Thoracic aorta (tissue), 2 donors: ENCODE measurements around the gene KRTAP12-1. TPM values are rescaled to one million over a fixed set of nuclear protein-coding genes. Genes with fewer than 3 reads are reported as not detected.

Experiments
- ATAC-seq: fragments of 150-250 bp; one replicate; pipeline ENCODE4 v1.8.0; 2017; ENCODE audit warnings: low read depth; ENCODE audit not compliant: insufficient number of reproducible peaks, low FRiP score
- DNase-seq: peaks from one replicate; pipeline ENCODE4 v3.0.0-alpha.2; 2020; ENCODE audit warnings: low spot score
- H3K27ac ChIP-seq, 2 donors: fragments of 200-600 bp; sonication (generic); 1 replicate in 1 of 2; 2 replicates in 1 of 2; pipeline ENCODE4 v1.5.1; 2016; ENCODE audit warnings: mild to moderate bottlenecking in 2 of 2, moderate library complexity in 2 of 2
- H3K27me3 ChIP-seq: fragments of 200-600 bp; sonication (generic); replicated peaks from 2 replicates; pipeline ENCODE4 v1.6.0; 2016; ENCODE audit warnings: mild to moderate bottlenecking; ENCODE audit not compliant: insufficient read depth
- H3K36me3 ChIP-seq: fragments of 200-600 bp; sonication (generic); one replicate; pipeline ENCODE4 v1.5.1; 2016
- H3K4me1 ChIP-seq, 2 donors: fragments of 200-600 bp; sonication (generic); 1 replicate in 1 of 2; 2 replicates in 1 of 2; pipeline versions ENCODE4 v1.5.1 to v1.6.0; 2016; ENCODE audit warnings: low read depth in 2 of 2, mild to moderate bottlenecking in 1 of 2; ENCODE audit not compliant: control insufficient read depth in 1 of 2
- H3K4me3 ChIP-seq: fragments of 200-600 bp; sonication (generic); 2 replicates; pipeline ENCODE4 v1.5.1; 2016; ENCODE audit warnings: mild to moderate bottlenecking
- H3K9me3 ChIP-seq: fragments of 200-600 bp; sonication (generic); 2 replicates; pipeline ENCODE4 v1.5.1; 2016
- CTCF ChIP-seq: fragments of 200-600 bp; sonication (generic); IDR thresholded peaks from one replicate; pipeline ENCODE4 v1.5.1; 2019; ENCODE audit warnings: antibody characterized with exemption
- total RNA-seq, 2 donors: library from RNA; depleted of rRNA; stranded (reverse); fragments of >200 nt; gene quantifications; one replicate each; pipeline versions ENCODE4 v1.1.0 to v1.2.3, GENCODE V29; 2016

KRTAP12-1 gene
- total RNA-seq, 2 donors from 2014 or later, result not detected

GRCh38 chr21:44708866-44709425, 27.0 kb upstream of the KRTAP12-1 start:
- ATAC-seq (no peak), DNase-seq (no peak)
- peaks cover 10% of the 10 kb centered on the region for H3K27me3 ChIP-seq
- H3K4me1 ChIP-seq, result no peaks in the 10 kb centered on the region
- H3K9me3 ChIP-seq, result no peaks in the 10 kb centered on the region
- TF ChIP-seq CTCF, result no peak
- peak overlapping the region; percentile 36 for H3K4me3 ChIP-seq
- no peak overlapping the region for H3K27ac ChIP-seq
- H3K36me3 ChIP-seq, result no peaks in the 10 kb centered on the region

GRCh38 chr21:44708213-44708865, 26.4 kb upstream of the KRTAP12-1 start:
- ATAC-seq, result no peak
- no peak overlapping the region for H3K27ac ChIP-seq
- H3K4me1 ChIP-seq, result no peaks in the 10 kb centered on the region
- TF ChIP-seq CTCF, result no peak
- no peak overlapping the region for H3K4me3 ChIP-seq
- H3K36me3 ChIP-seq, result no peaks in the 10 kb centered on the region
- no peak for DNase-seq
- no peaks in the 10 kb centered on the region for H3K9me3 ChIP-seq
- peaks cover 10% of the 10 kb centered on the region for H3K27me3 ChIP-seq

DNA sequence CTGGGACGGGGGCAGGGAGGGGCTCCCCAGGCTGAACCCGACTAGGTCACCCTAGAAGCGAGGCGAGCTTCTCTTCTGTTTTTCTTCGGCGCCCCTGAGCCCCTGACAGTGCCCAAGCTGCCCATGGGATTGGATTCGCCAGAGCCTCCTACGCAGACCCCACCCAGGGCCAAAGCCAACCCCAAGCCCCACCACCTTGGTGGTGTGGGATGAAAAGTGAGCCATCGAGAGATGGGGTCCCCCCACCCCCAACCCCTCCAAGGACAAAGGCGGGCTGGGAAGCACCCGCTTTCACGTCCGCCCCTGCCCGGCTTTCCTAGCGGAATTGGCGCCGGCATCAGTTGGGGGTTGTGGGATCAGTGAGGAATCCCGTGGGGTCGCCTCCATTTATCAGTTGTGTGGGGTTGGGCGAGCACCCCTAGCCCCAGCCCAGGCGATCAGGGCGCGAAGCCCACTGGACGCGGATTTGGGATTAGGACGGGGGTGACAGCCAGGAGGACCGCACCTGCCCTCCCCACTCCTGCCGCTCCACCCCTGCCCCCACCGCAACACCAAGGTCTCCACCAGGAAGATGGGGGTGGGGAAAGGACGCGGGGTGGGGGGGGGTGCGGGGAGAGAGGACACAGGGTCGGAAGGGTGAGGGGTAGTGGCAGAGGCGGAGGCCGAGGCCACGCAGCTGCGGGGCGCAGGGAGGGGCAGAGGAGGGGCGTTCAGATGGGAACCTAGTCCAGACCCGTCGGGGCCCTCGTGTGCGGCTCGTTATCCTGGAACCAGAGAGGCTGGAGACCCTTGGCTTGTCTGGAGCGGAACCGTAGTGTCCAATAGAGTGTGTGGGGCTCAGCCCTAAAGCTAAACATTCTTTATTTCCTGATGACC, 25.0 kb upstream of the KRTAP12-1 start:
- Histone ChIP-seq H3K27me3 (peaks cover 10% of the 10 kb centered on the region), H3K36me3 (no peaks in the 10 kb centered on the region), H3K4me3 (no peak overlapping the region), H3K9me3 (no peaks in the 10 kb centered on the region), H3K27ac (no peak overlapping the region), H3K4me1 (no peaks in the 10 kb centered on the region)
- ATAC-seq (no peak), DNase-seq (no peak)
- TF ChIP-seq CTCF, result no peak

DNA sequence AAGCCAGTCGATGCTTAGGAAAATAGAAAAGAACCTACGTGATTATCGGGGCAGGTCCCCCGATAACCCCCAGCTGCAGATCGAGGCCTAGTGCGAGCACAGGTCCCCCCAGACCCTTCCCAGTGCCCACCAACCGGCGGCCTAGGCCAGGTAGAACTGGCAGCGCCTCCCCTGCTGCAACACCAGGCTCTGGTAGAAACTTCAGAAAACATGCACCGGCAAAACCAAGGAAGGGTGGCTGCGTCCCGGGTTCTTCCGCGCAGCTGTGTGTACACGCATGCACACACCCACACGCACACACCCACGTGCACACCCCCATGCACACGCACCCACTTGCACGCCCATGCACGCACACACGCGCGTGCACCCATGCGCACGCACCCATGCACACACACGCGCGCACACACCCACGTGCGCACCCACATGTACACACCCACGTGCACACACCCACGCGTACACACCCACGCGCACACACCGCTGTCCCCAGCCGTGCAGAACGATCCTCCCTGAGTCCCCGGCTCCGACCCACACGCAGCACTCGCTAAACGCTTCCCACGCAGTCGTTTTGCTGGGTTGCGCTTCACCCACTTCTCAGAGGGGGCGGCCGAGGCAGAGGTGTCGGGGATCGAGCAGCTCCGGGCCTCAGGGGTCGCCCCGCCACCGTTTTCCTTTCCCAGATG, 24.2 kb upstream of the KRTAP12-1 start:
- peaks cover 10% of the 10 kb centered on the region for H3K27me3 ChIP-seq
- DNase-seq (no peak), ATAC-seq (no peak)
- no peak overlapping the region for H3K4me3 ChIP-seq
- H3K36me3 ChIP-seq, result no peaks in the 10 kb centered on the region
- no peak overlapping the region for H3K27ac ChIP-seq
- TF ChIP-seq CTCF, result no peak
- no peaks in the 10 kb centered on the region for H3K4me1 ChIP-seq
- no peaks in the 10 kb centered on the region for H3K9me3 ChIP-seq

- no peak for TF ChIP-seq CTCF
- Histone ChIP-seq H3K9me3 (no peaks in the 10 kb centered on the region), H3K36me3 (no peaks in the 10 kb centered on the region), H3K4me1 (no peaks in the 10 kb centered on the region), H3K4me3 (no peak overlapping the region), H3K27ac (no peak overlapping the region), H3K27me3 (peaks cover 10% of the 10 kb centered on the region)
- DNase-seq (no peak), ATAC-seq (no peak)
These were observed 22.7 kb upstream of the KRTAP12-1 start for GRCh38 chr21:44704636-44705001.
